Type B pancreatic cell (in vitro differentiated cells): ENCODE data around the gene SERPINB12. TPM values are rescaled to one million over a fixed set of nuclear protein-coding genes. Genes with fewer than 3 reads are reported as not detected.

ENCODE experiments used
- DNase-seq: peaks from one replicate; pipeline ENCODE4 v3.0.0; 2021; ENCODE audit warnings: mixed read lengths; ENCODE audit not compliant: unreplicated experiment; ENCODE audit errors: extremely low spot score
- H3K27ac Mint-ChIP-seq: 2 replicates; pipeline ENCODE4 v1.8.0; 2021; ENCODE audit warnings: mild to moderate bottlenecking, mixed read lengths
- H3K27me3 Mint-ChIP-seq: 2 replicates; pipeline ENCODE4 v1.8.0; 2021; ENCODE audit warnings: mixed read lengths
- H3K36me3 Mint-ChIP-seq: 2 replicates; pipeline ENCODE4 v1.8.0; 2021; ENCODE audit warnings: mixed read lengths
- H3K4me1 Mint-ChIP-seq: one replicate; pipeline ENCODE4 v1.8.0; 2021; ENCODE audit warnings: mixed read lengths; ENCODE audit not compliant: unreplicated experiment
- H3K4me3 Mint-ChIP-seq: 2 replicates; pipeline ENCODE4 v1.8.0; 2021; ENCODE audit warnings: mild to moderate bottlenecking, mixed read lengths
- H3K9me3 Mint-ChIP-seq: 2 replicates; pipeline ENCODE4 v1.8.0; 2021; ENCODE audit warnings: mixed read lengths
- CTCF ChIP-seq: fragments of 200-600 bp; sonication (generic); conservative IDR thresholded peaks from 2 replicates; pipeline ENCODE4 v1.5.0; 2021; ENCODE audit warnings: antibody characterized with exemption, mild to moderate bottlenecking
- total RNA-seq: library from RNA; stranded (reverse); gene quantifications from 2 replicates; pipeline ENCODE4 v1.2.1, GENCODE V29; 2021; ENCODE audit warnings: low replicate concordance

The SERPINB12 gene
- total RNA-seq, 1 donor from 2014 or later, result 15.5 TPM

- H3K27me3 Mint-ChIP-seq, result no peaks in the 10 kb centered on the region
- H3K27ac Mint-ChIP-seq, result peak overlapping the region; percentile 80
- no peak overlapping the region for H3K4me3 Mint-ChIP-seq
- no peak for TF ChIP-seq CTCF
- DNase-seq, result no peak
- no peaks in the 10 kb centered on the region for H3K9me3 Mint-ChIP-seq
- no peaks in the 10 kb centered on the region for H3K36me3 Mint-ChIP-seq
- H3K4me1 Mint-ChIP-seq, result peaks cover 4% of the 10 kb centered on the region
Measured at GRCh38 chr18:63550068-63550467, 7.9 kb downstream of the SERPINB12 start.

- peak overlapping the region; percentile 39 for H3K27ac Mint-ChIP-seq
- H3K27me3 Mint-ChIP-seq, result no peaks in the 10 kb centered on the region
- no peak for DNase-seq
- H3K9me3 Mint-ChIP-seq, result no peaks in the 10 kb centered on the region
- H3K36me3 Mint-ChIP-seq, result no peaks in the 10 kb centered on the region
- H3K4me3 Mint-ChIP-seq, result no peak overlapping the region
- no peaks in the 10 kb centered on the region for H3K4me1 Mint-ChIP-seq
- no peak for TF ChIP-seq CTCF
Measured at GRCh38 chr18:63551769-63552168, 9.6 kb downstream of the SERPINB12 start.

- Mint-ChIP-seq H3K4me1 (no peaks in the 10 kb centered on the region), H3K36me3 (no peaks in the 10 kb centered on the region), H3K4me3 (no peak overlapping the region), H3K27me3 (no peaks in the 10 kb centered on the region), H3K9me3 (no peaks in the 10 kb centered on the region), H3K27ac (peak overlapping the region; percentile 78)
- no peak for DNase-seq
- TF ChIP-seq CTCF, result no peak
Measured at GRCh38 chr18:63552581-63552980, 10.4 kb downstream of the SERPINB12 start.

- Mint-ChIP-seq H3K4me1 (no peaks in the 10 kb centered on the region), H3K36me3 (no peaks in the 10 kb centered on the region), H3K4me3 (peak overlapping the region; percentile 0), H3K9me3 (no peaks in the 10 kb centered on the region), H3K27ac (peak overlapping the region; percentile 78), H3K27me3 (no peaks in the 10 kb centered on the region)
- TF ChIP-seq CTCF, result no peak
- DNase-seq, result no peak
Measured at GRCh38 chr18:63553081-63553480, 10.9 kb downstream of the SERPINB12 start.

- Mint-ChIP-seq H3K27me3 (no peaks in the 10 kb centered on the region), H3K4me1 (no peaks in the 10 kb centered on the region), H3K4me3 (no peak overlapping the region), H3K36me3 (no peaks in the 10 kb centered on the region), H3K9me3 (no peaks in the 10 kb centered on the region), H3K27ac (no peak overlapping the region)
- DNase-seq, result no peak
- no peak for TF ChIP-seq CTCF
Measured at GRCh38 chr18:63559567-63560491, 17.7 kb downstream of the SERPINB12 start.
